AG09319 (cell line): ENCODE data around the gene PGAM1.

Experiments used
- DNase-seq: peaks from one replicate; pipeline ENCODE4 v3.0.0-alpha.2; 2010; ENCODE audit warnings: low read depth; ENCODE audit errors: extremely low read depth
- CTCF ChIP-seq: IDR thresholded peaks from 2 replicates; pipeline ENCODE4 v1.5.1; 2011; ENCODE audit warnings: low read depth, mild to moderate bottlenecking, inconsistent platforms, low read length, moderate library complexity

The PGAM1 gene

GRCh38 chr10:97445722-97446639, 20.0 kb downstream of the PGAM1 start, which contains the start of the genes EXOSC1 and ZDHHC16:
Gene EXOSC1, minus strand, starts transcription at chr10:97446006. Its CDS starts 21 bp downstream, at chr10:97445985.
Gene ZDHHC16, plus strand, starts transcription at chr10:97446175. Its CDS starts 5,501 bp downstream, at chr10:97451676.
- TF ChIP-seq CTCF: no peak; the same call in 1 of the 2 replicates
- peak; percentile 84 for DNase-seq

GRCh38 chr10:97450828-97451227, 24.8 kb downstream of the PGAM1 start:
- TF ChIP-seq CTCF: no peak
- no peak for DNase-seq

- no peak for DNase-seq
- TF ChIP-seq CTCF: no peak
Observed at GRCh38 chr10:97451605-97452004, 25.6 kb downstream of the PGAM1 start.

- no peak for DNase-seq
- no peak for TF ChIP-seq CTCF
Observed at GRCh38 chr10:97452352-97452751, 26.4 kb downstream of the PGAM1 start.

- TF ChIP-seq CTCF: no peak
- no peak for DNase-seq
Observed at GRCh38 chr10:97454330-97455036, 28.5 kb downstream of the PGAM1 start.

- DNase-seq: no peak
- TF ChIP-seq CTCF: no peak
Observed at GRCh38 chr10:97456034-97456685, 30.2 kb downstream of the PGAM1 start.
